ENCODE results near the gene IL10RB. TPM values are rescaled to one million over a fixed set of nuclear protein-coding genes. Genes with fewer than 3 reads are reported as not detected.

Gene IL10RB
- total RNA-seq, 1 donor = 39.8 TPM

DNA sequence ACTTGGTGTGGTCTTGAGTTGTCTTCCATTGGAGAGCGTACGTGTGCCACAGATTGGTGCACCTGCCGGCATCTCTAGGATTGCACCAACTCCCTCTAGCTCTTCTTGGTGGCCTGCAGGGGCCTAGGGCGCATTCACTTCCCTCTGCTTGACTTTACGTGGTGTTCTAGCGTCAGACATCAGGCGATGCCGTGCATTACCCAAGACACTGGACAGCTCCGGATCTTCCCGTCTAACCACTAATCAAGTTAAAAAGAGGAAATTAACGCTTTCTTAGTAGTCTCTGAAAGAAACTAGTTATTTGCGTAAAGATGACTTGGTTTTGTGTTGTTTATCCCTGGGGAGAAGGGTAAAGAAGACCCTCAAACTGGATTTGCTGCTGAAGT, 510 bp upstream of the IL10RB start:
- TF ChIP-seq, protein P1, sequence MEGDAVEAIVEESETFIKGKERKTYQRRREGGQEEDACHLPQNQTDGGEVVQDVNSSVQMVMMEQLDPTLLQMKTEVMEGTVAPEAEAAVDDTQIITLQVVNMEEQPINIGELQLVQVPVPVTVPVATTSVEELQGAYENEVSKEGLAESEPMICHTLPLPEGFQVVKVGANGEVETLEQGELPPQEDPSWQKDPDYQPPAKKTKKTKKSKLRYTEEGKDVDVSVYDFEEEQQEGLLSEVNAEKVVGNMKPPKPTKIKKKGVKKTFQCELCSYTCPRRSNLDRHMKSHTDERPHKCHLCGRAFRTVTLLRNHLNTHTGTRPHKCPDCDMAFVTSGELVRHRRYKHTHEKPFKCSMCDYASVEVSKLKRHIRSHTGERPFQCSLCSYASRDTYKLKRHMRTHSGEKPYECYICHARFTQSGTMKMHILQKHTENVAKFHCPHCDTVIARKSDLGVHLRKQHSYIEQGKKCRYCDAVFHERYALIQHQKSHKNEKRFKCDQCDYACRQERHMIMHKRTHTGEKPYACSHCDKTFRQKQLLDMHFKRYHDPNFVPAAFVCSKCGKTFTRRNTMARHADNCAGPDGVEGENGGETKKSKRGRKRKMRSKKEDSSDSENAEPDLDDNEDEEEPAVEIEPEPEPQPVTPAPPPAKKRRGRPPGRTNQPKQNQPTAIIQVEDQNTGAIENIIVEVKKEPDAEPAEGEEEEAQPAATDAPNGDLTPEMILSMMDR (IDR thresholded peaks at IDR 0.05; ENCODE audit: insufficient read depth, low read length) = no peak
- no peak for DNase-seq (ENCODE audit: low read depth)
- H3K4me3 ChIP-seq (ENCODE audit: low read depth, low read length) = peak overlapping the region; percentile 84

DNA sequence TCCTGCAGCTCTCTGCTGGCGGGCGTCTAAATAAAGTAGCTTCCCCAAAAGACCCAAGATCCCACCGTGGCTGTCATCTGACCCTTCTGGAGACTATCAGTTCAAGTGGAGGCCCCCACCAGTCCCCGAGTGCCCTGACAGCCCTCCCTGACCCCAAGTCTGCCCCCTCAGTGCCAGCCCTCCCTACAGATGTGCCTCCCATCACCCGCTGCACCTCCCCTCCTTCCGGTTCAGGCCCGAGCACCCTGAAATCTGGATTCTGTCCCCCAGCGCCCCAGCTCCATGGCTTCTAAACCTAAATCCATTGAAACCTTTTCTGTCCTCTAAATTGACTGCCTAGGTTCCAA, 595 bp downstream of the IL10RB start:
- peak overlapping the region; percentile 84 for H3K4me3 ChIP-seq (ENCODE audit: low read depth, low read length)
- TF ChIP-seq, protein P1 (IDR thresholded peaks at IDR 0.05; ENCODE audit: insufficient read depth, low read length) = no peak
- DNase-seq (ENCODE audit: low read depth) = peak; percentile 4

DNA sequence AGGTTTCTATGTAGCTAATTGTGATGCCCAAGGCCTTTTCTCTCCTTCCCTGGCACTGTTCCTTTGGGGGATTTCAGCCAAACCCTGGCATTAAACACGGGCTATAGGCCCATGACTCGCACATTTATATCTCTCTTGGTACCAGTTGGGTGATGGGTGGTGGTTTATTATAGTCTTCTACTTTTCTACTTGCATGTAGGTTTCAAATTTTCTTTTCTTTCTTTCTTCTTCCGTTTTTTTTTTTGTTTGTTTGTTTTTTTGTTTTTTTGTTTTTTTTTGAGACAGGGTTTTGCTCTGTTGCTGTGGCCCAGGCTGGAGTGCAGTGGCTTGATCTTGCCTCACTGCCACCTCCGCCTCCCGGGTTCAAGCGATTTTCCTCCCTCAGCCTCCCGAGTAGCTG, 1.1 kb downstream of the IL10RB start:
- peak overlapping the region; percentile 84 for H3K4me3 ChIP-seq (ENCODE audit: low read depth, low read length)
- TF ChIP-seq, protein P1 (IDR thresholded peaks at IDR 0.05; ENCODE audit: insufficient read depth, low read length) = no peak
- DNase-seq (ENCODE audit: low read depth) = peak; percentile 14

DNA sequence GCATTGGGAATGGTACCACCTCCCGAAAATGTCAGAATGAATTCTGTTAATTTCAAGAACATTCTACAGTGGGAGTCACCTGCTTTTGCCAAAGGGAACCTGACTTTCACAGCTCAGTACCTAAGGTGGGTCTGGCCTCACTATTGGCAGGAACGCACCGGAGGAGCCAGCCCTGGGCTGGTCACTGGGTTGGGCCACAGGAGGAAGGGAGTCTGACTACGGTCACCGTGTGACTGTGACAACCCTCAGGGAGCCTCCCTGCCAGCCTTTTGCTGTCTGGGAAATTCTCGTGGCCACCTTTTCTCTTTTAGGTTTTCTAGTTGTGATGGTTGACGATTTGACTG, 2.2 kb downstream of the IL10RB start:
- H3K4me3 ChIP-seq (ENCODE audit: low read depth, low read length) = no peak overlapping the region
- no peak for DNase-seq (ENCODE audit: low read depth)
- TF ChIP-seq, protein P1 (IDR thresholded peaks at IDR 0.05; ENCODE audit: insufficient read depth, low read length) = no peak

DNA sequence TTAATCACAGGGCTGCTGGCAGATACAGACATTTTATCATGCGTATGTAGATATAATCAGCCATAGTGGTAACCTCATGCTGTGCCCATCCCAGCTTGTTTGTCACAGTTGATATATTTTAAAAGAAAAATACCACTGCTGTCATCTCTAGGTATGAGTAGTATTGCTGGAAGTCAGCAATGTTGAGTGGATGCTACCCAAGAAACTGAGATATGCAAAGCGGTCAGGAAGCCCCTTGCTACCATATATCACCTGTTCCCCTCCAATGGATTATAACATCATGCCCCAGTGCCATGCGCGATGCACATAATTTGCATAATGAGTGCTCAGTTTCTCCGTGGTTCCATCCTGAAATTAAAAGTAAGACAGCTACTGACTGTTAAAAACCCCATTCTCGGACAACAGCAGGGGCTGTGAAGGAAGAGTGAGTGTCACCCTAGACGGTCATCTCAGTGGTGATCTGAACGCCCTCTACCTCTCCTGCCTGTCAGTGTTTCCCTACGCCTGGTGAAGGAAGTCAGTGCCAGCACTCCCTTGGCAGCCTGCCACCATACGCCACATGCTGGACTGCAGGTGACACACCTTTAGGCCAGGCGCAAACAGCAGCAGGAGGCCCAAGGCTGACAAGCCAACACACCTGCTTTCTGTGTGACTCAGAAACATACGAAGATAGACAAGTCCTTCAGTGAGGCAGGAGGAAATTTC, 2.7 kb downstream of the IL10RB start:
- no peak for DNase-seq (ENCODE audit: low read depth)
- H3K4me3 ChIP-seq (ENCODE audit: low read depth, low read length) = no peak overlapping the region
- TF ChIP-seq, protein P1 (IDR thresholded peaks at IDR 0.05; ENCODE audit: insufficient read depth, low read length) = no peak

DNA sequence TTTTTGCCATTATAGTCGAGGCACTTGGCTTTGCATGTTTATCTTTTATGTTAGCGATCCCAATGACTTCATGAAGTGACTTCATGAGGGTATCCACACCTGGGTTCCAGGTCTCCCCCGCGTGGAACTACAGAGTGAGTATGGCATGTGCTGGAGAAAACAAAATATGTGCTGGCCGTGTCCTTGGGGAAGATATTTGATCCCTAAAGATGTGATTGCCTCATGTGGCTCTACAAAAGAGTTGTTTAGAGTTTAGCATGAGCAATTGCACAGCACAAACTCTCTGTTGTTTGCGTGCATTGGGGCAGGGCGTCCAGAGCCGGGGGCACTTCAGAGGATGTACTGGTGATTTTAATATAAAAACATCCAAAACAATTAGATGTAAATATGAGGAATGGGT, 4.8 kb downstream of the IL10RB start:
- no peak for DNase-seq (ENCODE audit: low read depth)
- no peak overlapping the region for H3K4me3 ChIP-seq (ENCODE audit: low read depth, low read length)
- TF ChIP-seq, protein P1 (IDR thresholded peaks at IDR 0.05; ENCODE audit: insufficient read depth, low read length) = no peak

DNA sequence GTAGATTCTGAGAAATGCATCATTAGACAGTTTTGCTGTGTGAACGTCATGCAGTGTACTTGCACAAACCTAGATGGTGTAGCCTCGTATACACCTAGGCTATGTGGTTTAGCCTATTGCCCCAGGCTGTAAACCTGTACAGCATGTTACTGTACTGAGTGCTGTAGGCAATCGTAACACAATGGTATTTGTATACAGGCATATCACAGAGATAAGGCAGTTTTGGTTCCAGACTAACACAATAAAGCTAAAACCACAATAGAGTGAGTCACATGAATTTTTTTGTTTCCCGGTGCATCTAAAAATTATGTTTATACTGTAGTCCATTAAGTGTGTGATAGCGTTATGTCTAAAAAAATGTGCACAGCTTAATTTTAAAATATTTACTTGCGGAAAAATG, 6.9 kb downstream of the IL10RB start:
- DNase-seq (ENCODE audit: low read depth) = peak; percentile 37
- TF ChIP-seq, protein P1 (IDR thresholded peaks at IDR 0.05; ENCODE audit: insufficient read depth, low read length) = no peak
- H3K4me3 ChIP-seq (ENCODE audit: low read depth, low read length) = no peak overlapping the region
